ENCODE measurements around the gene FCHSD2. TPM values are rescaled to one million over a fixed set of nuclear protein-coding genes. Genes with fewer than 3 reads are reported as not detected.

Gene FCHSD2
- total and polyA plus RNA-seq, 2 of the 13 experiments (the other 11 are each of a cell fraction or from before 2014, with no cell fraction given): 20.5 to 24.8 TPM

DNA sequence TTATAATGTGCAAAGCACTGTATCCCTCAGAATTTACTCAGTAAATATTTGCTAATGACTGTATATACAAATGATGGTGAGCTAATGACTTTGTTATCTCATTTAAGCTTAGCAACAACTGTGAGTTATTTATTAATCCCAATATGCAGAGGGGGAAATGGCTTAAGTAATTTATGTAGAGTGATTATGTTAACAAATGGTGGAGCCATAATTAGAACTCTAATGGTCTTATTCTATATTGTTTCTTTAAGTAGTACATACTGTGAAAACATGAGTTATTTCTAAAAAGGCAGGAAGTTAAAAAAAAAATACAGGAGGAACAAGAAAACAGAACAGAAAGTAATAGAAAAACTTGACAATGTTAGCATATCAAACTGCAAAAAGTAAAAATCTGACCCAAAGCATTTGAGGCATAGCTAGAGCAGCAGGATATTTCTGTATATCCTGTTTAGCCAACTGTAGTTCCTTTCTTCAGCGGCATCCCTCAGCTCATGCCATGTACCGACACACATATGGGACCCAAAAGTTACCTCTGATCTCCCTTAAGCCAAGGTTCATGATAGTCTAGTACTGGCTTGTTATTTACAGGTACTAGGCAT lies 94.2 kb downstream of the FCHSD2 start:
- peaks cover 16% of the 10 kb centered on the region for H3K4me1 ChIP-seq (ENCODE audit: insufficient read depth, low read length)
- H4K20me1 ChIP-seq (ENCODE audit: insufficient read depth, low read length): 0 out of 2 replicates have a peak, but pooled peaks cover 3% of the 10 kb centered on the region
- H3K4me2 ChIP-seq (ENCODE audit: low read depth, low read length): no peak overlapping the region
- no peak overlapping the region for H3K4me3 ChIP-seq (replicated peaks in 1 of 3; ENCODE audit: insufficient read depth in 1 of 3, low read depth in 2 of 3, low read length in 3 of 3)
- in situ Hi-C loops (cut with HindIII; ENCODE audit: extremely low pct_ligation_motif_present, low pct_unique_long_range_greater_than_20kb): no loop called here
- no TSS peak for BruUV-seq (replicated peaks)
- ChIA-PET POLR2A (no interaction called here), CTCF (ENCODE audit: low intra/inter-chr PET ratio, low total read pairs) (no interaction called here)
- intact Hi-C loops (cut with micrococcal nuclease; ENCODE audit: unreplicated experiment): no loop called here
- no peak overlapping the region for H3K27ac ChIP-seq (ENCODE audit: extremely low read length, insufficient read depth, low read length)
- H3K36me3 ChIP-seq (replicated peaks in 1 of 2; ENCODE audit: control insufficient read depth in 1 of 2, insufficient read depth in 2 of 2, low read length in 2 of 2): peaks cover 0 to 5% of the 10 kb centered on the region in 2 experiments; a peak in 3 of 5 replicates
- ATAC-seq (no peak; the same call in 2 of the 3 replicates), FAIRE-seq (no peak), DNase-seq (ENCODE audit: low spot score) (no peak)
- no peaks in the 10 kb centered on the region for H3K27me3 ChIP-seq (ENCODE audit: control insufficient read depth in 1 of 2, insufficient read depth in 2 of 2, low read length in 2 of 2)
- H3K9ac ChIP-seq (ENCODE audit: insufficient read depth, low read depth, low read length): no peak overlapping the region
- no peaks in the 10 kb centered on the region for H3K9me3 ChIP-seq (ENCODE audit: low read length)
- H3K79me2 ChIP-seq (ENCODE audit: insufficient read depth, low read length): peaks cover 44% of the 10 kb centered on the region
- 91% methylated on average over 2 of the region's 2 CpGs for WGBS (ENCODE audit: low lambda C conversion rate)
- no peak overlapping the region for H2AFZ ChIP-seq (ENCODE audit: low read length)
- TF ChIP-seq ZNF768 (CRISPR knock-in tag; IDR thresholded peaks at IDR 0.05) (no peak), ATAD3A (CRISPR knock-in tag; IDR thresholded peaks at IDR 0.05) (no peak), ZNF773 (CRISPR knock-in tag; IDR thresholded peaks at IDR 0.05; ENCODE audit: borderline replicate concordance) (no peak), GZF1 (CRISPR knock-in tag; IDR thresholded peaks at IDR 0.05) (no peak), ZNF614 (CRISPR knock-in tag; IDR thresholded peaks at IDR 0.05; ENCODE audit: borderline replicate concordance) (no peak), JUN (CRISPR knock-in tag; IDR thresholded peaks at IDR 0.05) (no peak), THAP11 (CRISPR knock-in tag; IDR thresholded peaks at IDR 0.05) (no peak), ZNF337 (CRISPR knock-in tag; IDR thresholded peaks at IDR 0.05; ENCODE audit: borderline replicate concordance, low read depth) (no peak), PTBP1 (IDR thresholded peaks at IDR 0.05; ENCODE audit: low read depth, low read length, poor library complexity, severe bottlenecking) (no peak), ZNF616 (CRISPR knock-in tag; IDR thresholded peaks at IDR 0.05; ENCODE audit: low read depth) (no peak)
- TF ChIP-seq, protein P1, sequence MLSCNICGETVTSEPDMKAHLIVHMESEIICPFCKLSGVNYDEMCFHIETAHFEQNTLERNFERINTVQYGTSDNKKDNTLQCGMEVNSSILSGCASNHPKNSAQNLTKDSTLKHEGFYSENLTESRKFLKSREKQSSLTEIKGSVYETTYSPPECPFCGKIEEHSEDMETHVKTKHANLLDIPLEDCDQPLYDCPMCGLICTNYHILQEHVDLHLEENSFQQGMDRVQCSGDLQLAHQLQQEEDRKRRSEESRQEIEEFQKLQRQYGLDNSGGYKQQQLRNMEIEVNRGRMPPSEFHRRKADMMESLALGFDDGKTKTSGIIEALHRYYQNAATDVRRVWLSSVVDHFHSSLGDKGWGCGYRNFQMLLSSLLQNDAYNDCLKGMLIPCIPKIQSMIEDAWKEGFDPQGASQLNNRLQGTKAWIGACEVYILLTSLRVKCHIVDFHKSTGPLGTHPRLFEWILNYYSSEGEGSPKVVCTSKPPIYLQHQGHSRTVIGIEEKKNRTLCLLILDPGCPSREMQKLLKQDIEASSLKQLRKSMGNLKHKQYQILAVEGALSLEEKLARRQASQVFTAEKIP (CRISPR knock-in tag; IDR thresholded peaks at IDR 0.05; ENCODE audit: borderline replicate concordance): no peak
- TF ChIP-seq, protein P2, sequence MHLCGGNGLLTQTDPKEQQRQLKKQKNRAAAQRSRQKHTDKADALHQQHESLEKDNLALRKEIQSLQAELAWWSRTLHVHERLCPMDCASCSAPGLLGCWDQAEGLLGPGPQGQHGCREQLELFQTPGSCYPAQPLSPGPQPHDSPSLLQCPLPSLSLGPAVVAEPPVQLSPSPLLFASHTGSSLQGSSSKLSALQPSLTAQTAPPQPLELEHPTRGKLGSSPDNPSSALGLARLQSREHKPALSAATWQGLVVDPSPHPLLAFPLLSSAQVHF (CRISPR knock-in tag; IDR thresholded peaks at IDR 0.05): no peak
- TF ChIP-seq, protein P3, sequence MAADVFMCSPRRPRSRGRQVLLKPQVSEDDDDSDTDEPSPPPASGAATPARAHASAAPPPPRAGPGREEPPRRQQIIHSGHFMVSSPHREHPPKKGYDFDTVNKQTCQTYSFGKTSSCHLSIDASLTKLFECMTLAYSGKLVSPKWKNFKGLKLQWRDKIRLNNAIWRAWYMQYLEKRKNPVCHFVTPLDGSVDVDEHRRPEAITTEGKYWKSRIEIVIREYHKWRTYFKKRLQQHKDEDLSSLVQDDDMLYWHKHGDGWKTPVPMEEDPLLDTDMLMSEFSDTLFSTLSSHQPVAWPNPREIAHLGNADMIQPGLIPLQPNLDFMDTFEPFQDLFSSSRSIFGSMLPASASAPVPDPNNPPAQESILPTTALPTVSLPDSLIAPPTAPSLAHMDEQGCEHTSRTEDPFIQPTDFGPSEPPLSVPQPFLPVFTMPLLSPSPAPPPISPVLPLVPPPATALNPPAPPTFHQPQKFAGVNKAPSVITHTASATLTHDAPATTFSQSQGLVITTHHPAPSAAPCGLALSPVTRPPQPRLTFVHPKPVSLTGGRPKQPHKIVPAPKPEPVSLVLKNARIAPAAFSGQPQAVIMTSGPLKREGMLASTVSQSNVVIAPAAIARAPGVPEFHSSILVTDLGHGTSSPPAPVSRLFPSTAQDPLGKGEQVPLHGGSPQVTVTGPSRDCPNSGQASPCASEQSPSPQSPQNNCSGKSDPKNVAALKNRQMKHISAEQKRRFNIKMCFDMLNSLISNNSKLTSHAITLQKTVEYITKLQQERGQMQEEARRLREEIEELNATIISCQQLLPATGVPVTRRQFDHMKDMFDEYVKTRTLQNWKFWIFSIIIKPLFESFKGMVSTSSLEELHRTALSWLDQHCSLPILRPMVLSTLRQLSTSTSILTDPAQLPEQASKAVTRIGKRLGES (CRISPR knock-in tag; IDR thresholded peaks at IDR 0.05; ENCODE audit: borderline replicate concordance): no peak
- TF ChIP-seq, protein P4, sequence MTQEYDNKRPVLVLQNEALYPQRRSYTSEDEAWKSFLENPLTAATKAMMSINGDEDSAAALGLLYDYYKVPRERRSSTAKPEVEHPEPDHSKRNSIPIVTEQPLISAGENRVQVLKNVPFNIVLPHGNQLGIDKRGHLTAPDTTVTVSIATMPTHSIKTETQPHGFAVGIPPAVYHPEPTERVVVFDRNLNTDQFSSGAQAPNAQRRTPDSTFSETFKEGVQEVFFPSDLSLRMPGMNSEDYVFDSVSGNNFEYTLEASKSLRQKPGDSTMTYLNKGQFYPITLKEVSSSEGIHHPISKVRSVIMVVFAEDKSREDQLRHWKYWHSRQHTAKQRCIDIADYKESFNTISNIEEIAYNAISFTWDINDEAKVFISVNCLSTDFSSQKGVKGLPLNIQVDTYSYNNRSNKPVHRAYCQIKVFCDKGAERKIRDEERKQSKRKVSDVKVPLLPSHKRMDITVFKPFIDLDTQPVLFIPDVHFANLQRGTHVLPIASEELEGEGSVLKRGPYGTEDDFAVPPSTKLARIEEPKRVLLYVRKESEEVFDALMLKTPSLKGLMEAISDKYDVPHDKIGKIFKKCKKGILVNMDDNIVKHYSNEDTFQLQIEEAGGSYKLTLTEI (CRISPR knock-in tag; conservative IDR thresholded peaks at IDR 0.05): no peak
- TF ChIP-seq, protein P5, sequence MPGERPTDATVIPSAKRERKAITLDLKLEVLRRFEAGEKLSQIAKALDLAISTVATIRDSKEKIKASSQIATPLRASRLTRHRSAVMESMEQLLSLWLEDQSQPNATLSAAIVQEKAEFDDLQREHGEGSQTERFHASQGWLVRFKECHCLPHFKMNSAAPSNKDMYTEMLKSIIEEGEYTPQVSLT (CRISPR knock-in tag; IDR thresholded peaks at IDR 0.05; ENCODE audit: borderline replicate concordance, low read depth): no peak
